Esophagus squamous epithelium (tissue), 5 donors: ENCODE results near the gene SEMA4B. TPM values are rescaled to one million over a fixed set of nuclear protein-coding genes. Genes with fewer than 3 reads are reported as not detected.

Experiments used
- DNase-seq: peaks from one replicate; lab custom pipeline; 2025; lab: John Stamatoyannopoulos, UW
- H3K27ac ChIP-seq, 4 donors: fragments of 200-600 bp; sonication (generic); one replicate each; pipeline ENCODE4 v1.5.1; 2016 to 2019; ENCODE audit warnings: mild to moderate bottlenecking in 1 of 4
- H3K27me3 ChIP-seq, 4 donors: fragments of 200-600 bp; sonication (generic); 1 replicate in 3 of 4; 2 replicates in 1 of 4; pipeline versions ENCODE4 v1.5.1 to v1.6.0; 2017 to 2021; ENCODE audit warnings: antibody characterized with exemption in 1 of 4
- H3K36me3 ChIP-seq, 3 donors: fragments of 200-600 bp; sonication (generic); one replicate each; pipeline ENCODE4 v1.5.1; 2016 to 2019
- H3K4me1 ChIP-seq, 3 donors: fragments of 200-600 bp; sonication (generic); one replicate each; pipeline ENCODE4 v1.5.1; 2017 to 2019
- H3K4me3 ChIP-seq, 4 donors: fragments of 200-600 bp; sonication (generic); 1 replicate in 3 of 4; 2 replicates in 1 of 4; pipeline ENCODE4 v1.5.1; 2016 to 2019; ENCODE audit warnings: mild to moderate bottlenecking in 2 of 4, moderate library complexity in 1 of 4
- H3K9me3 ChIP-seq, 3 donors: fragments of 200-600 bp; sonication (generic); one replicate each; pipeline ENCODE4 v1.5.1; 2016 to 2019
- POLR2A ChIP-seq, 4 donors: fragments of 450-650 bp; IDR thresholded peaks; one replicate each; pipeline ENCODE4 v1.6.1; 2017; ENCODE audit warnings: antibody characterized with exemption in 4 of 4, mild to moderate bottlenecking in 4 of 4, moderate library complexity in 3 of 4
- WGBS, 2 donors: methylation state at CpG; one replicate each; pipeline ENCODE4 v1.1.5; 2018; 5-methylcytosine and 5-hydroxymethylcytosine counted together
- intact Hi-C: fragments of 100-400 bp; cut with DNase I; formaldehyde crosslinking; loops from one replicate; pipeline ENCODE4 v1.15.0; 2022
- total RNA-seq, 4 donors: library from RNA; depleted of rRNA; stranded (reverse); fragments of >200 nt; gene quantifications; one replicate each; pipeline ENCODE4 v1.1.0, GENCODE V29; 2016
- TF ChIP-seq, protein P1 (sequence below), 6 experiments: fragments of 450-650 bp in 4 of 6; fragments of 200-600 bp in 2 of 6; sonication (generic) in 2 of 6; IDR thresholded peaks; one replicate each; pipeline ENCODE4 v1.5.1; 2016 to 2019; ENCODE audit warnings: antibody characterized with exemption in 6 of 6, mild to moderate bottlenecking in 4 of 6, moderate library complexity in 4 of 6
- donor health status: DM: yes; HTN: yes; CAD: no.

SEMA4B gene
- total RNA-seq, 4 donors from 2014 or later, result 87.9 to 209 (median 136) TPM

DNA sequence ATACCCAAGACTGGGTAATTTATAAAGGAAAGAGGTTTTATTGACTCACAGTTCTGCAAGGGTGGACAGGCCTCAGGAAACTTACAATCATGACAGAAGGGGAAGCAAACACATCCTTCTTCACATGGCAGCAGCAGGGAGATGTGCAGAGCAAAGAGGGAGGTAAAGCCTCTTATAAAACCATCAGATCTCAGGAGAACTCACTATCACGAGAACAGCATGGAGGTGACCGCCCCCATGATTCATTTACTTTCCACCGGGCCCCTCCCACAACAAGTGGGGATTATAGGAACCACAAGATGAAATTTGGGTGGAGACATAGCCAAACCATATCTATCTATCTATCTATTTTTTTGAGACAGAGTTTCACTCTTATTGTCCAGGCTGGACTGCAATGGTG lies 38.2 kb downstream of the SEMA4B start:
- intact Hi-C loops, result no loop called here
- DNase-seq, result no peak
- Histone ChIP-seq H3K4me1 (peaks cover 0 to 13% (median 5%) of the 10 kb centered on the region in 3 donors), H3K9me3 (no peaks in the 10 kb centered on the region), H3K4me3 (no peak overlapping the region), H3K27me3 (no peaks in the 10 kb centered on the region), H3K36me3 (peaks cover 0 to 59% (median 9%) of the 10 kb centered on the region in 3 donors), H3K27ac (no peak overlapping the region)
- TF ChIP-seq POLR2A (IDR thresholded peaks at IDR 0.05), result no peak
- TF ChIP-seq, protein P1, sequence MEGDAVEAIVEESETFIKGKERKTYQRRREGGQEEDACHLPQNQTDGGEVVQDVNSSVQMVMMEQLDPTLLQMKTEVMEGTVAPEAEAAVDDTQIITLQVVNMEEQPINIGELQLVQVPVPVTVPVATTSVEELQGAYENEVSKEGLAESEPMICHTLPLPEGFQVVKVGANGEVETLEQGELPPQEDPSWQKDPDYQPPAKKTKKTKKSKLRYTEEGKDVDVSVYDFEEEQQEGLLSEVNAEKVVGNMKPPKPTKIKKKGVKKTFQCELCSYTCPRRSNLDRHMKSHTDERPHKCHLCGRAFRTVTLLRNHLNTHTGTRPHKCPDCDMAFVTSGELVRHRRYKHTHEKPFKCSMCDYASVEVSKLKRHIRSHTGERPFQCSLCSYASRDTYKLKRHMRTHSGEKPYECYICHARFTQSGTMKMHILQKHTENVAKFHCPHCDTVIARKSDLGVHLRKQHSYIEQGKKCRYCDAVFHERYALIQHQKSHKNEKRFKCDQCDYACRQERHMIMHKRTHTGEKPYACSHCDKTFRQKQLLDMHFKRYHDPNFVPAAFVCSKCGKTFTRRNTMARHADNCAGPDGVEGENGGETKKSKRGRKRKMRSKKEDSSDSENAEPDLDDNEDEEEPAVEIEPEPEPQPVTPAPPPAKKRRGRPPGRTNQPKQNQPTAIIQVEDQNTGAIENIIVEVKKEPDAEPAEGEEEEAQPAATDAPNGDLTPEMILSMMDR (IDR thresholded peaks at IDR 0.05), result no peak
- 62 to 78% methylated on average over 3 of the region's 3 CpGs for WGBS, 2 donors

DNA sequence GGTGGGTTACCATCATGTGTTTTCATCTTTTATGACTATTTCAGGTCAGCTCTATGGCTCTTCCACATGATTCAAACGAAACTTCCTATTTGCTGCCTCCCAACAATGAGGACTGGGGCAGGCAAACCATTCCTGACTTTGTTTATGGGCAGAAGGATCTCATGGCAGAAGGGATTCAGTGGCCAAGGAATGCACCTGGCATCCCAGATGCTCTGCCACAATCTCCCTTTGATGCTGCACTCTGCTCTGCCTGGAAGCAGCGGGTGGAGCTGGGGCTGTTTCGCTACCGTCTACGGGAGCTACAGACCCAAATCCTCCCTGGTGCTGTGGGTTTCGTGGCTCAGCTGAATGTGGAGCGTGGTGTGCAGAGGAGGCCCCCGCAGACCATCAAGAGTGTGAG lies 39.7 kb downstream of the SEMA4B start:
- H3K4me1 ChIP-seq, result no peaks in the 10 kb centered on the region
- 80 to 91% methylated on average over 2 to 6 of the region's 8 CpGs for WGBS, 2 donors
- H3K27me3 ChIP-seq, result no peaks in the 10 kb centered on the region
- no peak for DNase-seq
- no peaks in the 10 kb centered on the region for H3K9me3 ChIP-seq
- H3K36me3 ChIP-seq, result peaks cover 0 to 59% (median 9%) of the 10 kb centered on the region in 3 donors
- no peak overlapping the region for H3K4me3 ChIP-seq
- TF ChIP-seq, protein P1 (IDR thresholded peaks at IDR 0.05), result no peak
- TF ChIP-seq POLR2A (IDR thresholded peaks at IDR 0.05), result no peak
- no peak overlapping the region for H3K27ac ChIP-seq
- intact Hi-C loops, result no loop called here

DNA sequence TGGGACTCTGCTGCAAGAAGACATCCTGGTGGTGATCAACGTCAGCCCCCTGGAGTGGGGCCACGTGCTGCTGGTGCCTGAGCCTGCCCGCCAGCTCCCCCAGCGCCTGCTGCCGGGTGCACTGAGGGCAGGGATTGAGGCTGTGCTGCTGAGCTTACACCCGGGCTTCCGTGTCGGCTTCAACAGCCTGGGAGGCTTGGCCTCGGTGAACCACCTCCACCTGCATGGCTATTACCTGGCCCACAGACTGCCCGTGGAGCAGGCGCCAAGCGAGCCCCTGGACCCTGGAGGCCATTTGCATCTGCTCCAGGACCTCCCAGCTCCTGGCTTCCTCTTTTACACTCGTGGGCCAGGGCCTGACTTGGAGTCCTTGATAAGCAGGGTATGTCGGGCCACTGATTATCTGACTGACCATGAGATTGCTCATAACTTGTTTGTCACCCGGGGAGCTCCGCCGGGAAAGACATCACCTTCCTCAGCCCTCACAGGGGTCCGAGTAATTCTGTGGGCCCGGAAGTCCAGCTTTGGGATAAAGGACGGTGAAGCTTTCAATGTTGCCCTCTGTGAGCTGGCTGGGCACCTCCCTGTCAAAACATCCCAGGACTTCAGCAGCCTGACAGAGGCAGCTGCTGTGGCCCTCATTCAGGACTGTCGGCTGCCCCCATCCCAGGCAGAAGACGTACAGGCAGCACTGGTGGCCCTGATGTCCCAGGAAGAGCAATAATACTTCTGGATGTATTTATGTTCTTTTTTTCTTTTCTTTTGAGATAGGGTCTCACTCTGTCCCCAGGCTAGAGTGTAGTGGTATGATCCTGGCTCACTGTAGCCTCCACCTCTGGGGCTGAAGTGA lies 40.4 kb downstream of the SEMA4B start:
- 77 to 81% methylated on average over 3 to 7 of the region's 22 CpGs for WGBS, 2 donors
- H3K27ac ChIP-seq, result no peak overlapping the region
- TF ChIP-seq POLR2A (IDR thresholded peaks at IDR 0.05), result no peak
- TF ChIP-seq, protein P1 (IDR thresholded peaks at IDR 0.05), result no peak
- peaks cover 0 to 52% (median 9%) of the 10 kb centered on the region in 3 donors for H3K36me3 ChIP-seq
- no peaks in the 10 kb centered on the region for H3K4me1 ChIP-seq
- no peak overlapping the region for H3K4me3 ChIP-seq
- no peak for DNase-seq
- intact Hi-C loops, result no loop called here
- no peaks in the 10 kb centered on the region for H3K9me3 ChIP-seq
- no peaks in the 10 kb centered on the region for H3K27me3 ChIP-seq

DNA sequence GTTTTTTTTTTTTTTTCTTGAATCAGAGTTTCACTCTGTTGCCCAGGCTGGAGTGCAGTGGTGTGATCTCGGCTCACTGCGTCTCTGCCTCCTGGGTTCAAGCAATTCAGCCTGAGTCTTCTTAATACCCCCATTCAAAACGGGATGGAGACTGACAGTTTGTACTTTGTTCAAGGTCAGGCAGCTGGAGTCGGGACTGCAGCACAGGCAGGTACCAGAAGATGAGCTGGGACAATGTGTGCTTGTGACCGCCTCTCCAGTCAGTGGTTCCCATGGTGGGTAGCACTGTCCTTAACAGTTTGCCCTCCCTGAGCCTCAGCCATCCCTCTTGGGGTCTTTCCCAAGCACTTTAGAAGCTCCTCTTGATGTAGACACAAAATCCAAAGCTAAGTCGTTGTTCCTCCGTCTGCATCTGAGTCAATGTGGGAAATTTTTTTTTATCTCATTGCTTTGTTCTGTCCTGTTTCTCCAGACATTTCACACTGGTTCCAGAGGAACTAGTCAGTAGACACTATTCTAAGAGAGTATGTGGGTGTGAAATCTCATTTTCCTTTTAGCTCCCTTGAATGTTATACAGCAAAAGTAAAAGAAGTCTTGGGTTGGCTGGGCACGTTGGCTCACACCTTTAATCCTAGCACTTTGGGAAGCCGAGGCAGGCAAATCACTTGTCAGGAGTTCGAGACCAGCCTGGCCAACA lies 43.0 kb downstream of the SEMA4B start:
- Histone ChIP-seq H3K4me1 (peaks cover 0 to 4% (median 3%) of the 10 kb centered on the region in 3 donors), H3K9me3 (no peaks in the 10 kb centered on the region), H3K4me3 (no peak overlapping the region), H3K27me3 (no peaks in the 10 kb centered on the region), H3K27ac (no peak overlapping the region), H3K36me3 (peaks cover 0 to 27% (median 9%) of the 10 kb centered on the region in 3 donors)
- WGBS, 2 donors, result 72 to 89% methylated on average over 6 to 8 of the region's 10 CpGs
- no peak for DNase-seq
- no peak for TF ChIP-seq POLR2A (IDR thresholded peaks at IDR 0.05)
- TF ChIP-seq, protein P1 (IDR thresholded peaks at IDR 0.05), result no peak
- intact Hi-C loops, result no loop called here

DNA sequence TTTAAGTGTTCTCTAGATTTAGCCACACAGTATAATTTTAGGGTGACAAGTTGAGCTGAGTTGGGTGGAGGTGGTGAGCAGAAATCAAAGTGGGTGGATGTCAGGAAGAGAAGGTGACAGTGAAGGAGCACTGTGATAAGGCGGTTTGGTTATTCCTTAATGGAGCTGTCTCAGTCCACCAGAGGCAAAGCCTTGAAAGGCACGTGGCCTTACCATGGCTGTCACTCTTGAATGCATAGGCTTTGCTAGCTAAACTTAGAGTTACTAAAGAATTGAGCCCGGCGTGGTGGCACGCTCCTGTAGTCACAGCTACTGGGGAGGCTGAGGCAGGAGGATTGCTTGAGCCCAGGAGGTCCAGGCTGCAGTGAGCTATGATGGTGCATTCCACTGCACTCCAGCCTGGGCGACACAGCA lies 47.7 kb downstream of the SEMA4B start:
- 68 to 69% methylated on average over 5 to 6 of the region's 6 CpGs for WGBS, 2 donors
- TF ChIP-seq, protein P1 (IDR thresholded peaks at IDR 0.05), result no peak
- no peak for TF ChIP-seq POLR2A (IDR thresholded peaks at IDR 0.05)
- peaks cover 3 to 16% (median 8%) of the 10 kb centered on the region in 3 donors for H3K4me1 ChIP-seq
- intact Hi-C loops, result no loop called here
- no peaks in the 10 kb centered on the region for H3K9me3 ChIP-seq
- no peaks in the 10 kb centered on the region for H3K27me3 ChIP-seq
- H3K27ac ChIP-seq, result peak overlapping the region in 2 of 4 donors; percentile 39 to 54
- DNase-seq, result no peak
- no peaks in the 10 kb centered on the region for H3K36me3 ChIP-seq
- peak overlapping the region in 3 of 4 donors; percentile 57 to 67 (median 59) for H3K4me3 ChIP-seq
